Measurements from ENCODE around the gene MAZ.
"Not testable (repeated sequence)": the region's sequence is repeated elsewhere in the genome, so short reads cannot be mapped to it uniquely, and the experiment has no call there.

DNA sequence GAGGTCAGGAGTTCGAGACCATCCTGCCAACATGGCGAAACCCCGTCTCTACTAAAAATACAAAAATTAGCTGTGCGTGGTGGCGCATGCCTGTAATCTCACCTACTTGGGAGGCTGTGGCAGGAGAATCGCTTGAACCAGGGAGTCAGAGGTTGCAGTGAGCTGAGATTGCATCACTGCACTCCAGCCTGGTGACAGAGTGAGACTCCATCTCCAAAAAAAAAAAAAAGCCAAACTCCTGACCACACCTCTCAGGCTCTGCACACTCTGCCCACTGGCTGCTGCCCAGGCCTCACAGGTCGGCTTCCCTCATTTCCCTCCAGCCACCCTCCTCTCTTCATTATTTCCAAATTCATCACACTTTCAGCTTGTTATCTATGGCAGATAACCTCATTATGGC, 34.0 kb upstream of the MAZ start:
- not testable (repeated sequence) for TF ChIP-seq TAF1 (IDR thresholded peaks at IDR 0.05; ENCODE audit: low read depth); EP300 (IDR thresholded peaks at IDR 0.05; ENCODE audit: borderline replicate concordance); YY1 (IDR thresholded peaks at IDR 0.05; ENCODE audit: low read depth); RAD21 (IDR thresholded peaks at IDR 0.05; ENCODE audit: low read depth); CREB1 (IDR thresholded peaks at IDR 0.05; ENCODE audit: low read depth); FOXM1 (IDR thresholded peaks at IDR 0.05; ENCODE audit: borderline replicate concordance, low read depth)
- TF ChIP-seq, protein P1, sequence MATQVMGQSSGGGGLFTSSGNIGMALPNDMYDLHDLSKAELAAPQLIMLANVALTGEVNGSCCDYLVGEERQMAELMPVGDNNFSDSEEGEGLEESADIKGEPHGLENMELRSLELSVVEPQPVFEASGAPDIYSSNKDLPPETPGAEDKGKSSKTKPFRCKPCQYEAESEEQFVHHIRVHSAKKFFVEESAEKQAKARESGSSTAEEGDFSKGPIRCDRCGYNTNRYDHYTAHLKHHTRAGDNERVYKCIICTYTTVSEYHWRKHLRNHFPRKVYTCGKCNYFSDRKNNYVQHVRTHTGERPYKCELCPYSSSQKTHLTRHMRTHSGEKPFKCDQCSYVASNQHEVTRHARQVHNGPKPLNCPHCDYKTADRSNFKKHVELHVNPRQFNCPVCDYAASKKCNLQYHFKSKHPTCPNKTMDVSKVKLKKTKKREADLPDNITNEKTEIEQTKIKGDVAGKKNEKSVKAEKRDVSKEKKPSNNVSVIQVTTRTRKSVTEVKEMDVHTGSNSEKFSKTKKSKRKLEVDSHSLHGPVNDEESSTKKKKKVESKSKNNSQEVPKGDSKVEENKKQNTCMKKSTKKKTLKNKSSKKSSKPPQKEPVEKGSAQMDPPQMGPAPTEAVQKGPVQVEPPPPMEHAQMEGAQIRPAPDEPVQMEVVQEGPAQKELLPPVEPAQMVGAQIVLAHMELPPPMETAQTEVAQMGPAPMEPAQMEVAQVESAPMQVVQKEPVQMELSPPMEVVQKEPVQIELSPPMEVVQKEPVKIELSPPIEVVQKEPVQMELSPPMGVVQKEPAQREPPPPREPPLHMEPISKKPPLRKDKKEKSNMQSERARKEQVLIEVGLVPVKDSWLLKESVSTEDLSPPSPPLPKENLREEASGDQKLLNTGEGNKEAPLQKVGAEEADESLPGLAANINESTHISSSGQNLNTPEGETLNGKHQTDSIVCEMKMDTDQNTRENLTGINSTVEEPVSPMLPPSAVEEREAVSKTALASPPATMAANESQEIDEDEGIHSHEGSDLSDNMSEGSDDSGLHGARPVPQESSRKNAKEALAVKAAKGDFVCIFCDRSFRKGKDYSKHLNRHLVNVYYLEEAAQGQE (IDR thresholded peaks at IDR 0.05; ENCODE audit: low read depth), result not testable (repeated sequence)

All from Ishikawa (cell line).